Epidermal melanocyte (primary cell): ENCODE data around the gene LAMB4.

Experiments used
- DNase-seq: peaks from one replicate; pipeline ENCODE4 v3.0.0; 2011; ENCODE audit warnings: low spot score; ENCODE audit not compliant: insufficient read length

The LAMB4 gene

DNA sequence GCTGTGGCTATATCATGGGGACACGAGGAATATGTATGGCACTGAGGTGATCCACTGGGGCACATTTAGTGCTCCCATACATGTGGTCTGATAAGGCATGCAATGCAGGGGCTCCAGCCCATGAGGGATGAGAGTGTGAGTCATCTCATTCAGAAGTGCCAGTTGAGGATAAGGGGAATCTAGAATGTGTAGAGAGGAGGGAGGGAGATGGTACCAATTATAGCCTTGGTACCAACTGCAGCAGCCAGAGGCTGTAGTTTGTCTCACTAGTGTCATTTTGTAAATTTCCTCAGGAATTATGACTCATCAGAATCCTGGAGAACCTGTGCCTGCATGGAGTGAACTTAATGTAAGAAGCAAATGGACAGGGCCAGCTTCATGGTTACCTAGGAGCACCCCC, 46.2 kb downstream of the LAMB4 start:
- no peak for DNase-seq

DNA sequence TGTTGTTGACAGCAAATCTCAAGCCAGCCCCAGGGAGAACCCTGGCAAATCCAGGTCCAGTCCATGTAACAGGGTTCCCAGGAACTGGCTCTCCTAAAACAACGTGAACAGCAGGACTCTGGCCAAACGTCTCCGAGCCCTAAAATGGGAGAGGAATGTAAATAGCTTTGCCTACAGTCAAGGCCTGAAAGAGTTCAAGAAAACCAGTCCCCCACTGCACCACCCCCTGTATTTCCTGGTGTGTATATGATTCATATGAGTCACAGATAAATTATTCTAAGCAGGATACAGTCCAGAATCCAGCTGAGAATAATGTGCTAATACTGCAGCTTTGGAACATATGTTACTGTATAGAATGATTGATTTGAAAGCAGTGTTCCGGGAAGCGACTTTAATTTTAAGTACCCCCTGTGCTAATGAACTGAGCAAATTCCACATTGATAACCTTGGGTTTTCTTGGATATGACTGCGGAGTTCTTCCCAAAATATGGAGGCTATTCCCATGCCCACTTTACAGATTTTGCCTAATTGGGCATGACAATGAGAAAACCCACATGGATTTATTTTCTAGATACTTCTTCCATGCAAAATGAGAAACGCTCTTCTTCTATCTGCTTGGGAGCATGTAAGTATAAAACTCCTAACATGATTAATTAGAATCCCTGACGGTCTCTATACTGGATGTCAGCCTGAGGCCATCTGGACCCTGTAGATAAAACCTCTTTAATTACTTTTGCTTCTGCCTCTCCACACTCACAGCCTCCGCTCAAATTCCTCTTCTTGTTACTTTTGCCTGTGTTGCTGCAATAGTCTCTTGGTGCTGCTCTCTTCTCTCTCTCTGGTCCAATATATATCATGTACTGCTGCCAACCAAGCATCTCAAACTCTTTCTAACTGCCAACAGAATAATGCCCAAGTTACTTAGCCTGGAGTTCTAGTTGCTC, 50.2 kb downstream of the LAMB4 start:
- no peak for DNase-seq

DNA sequence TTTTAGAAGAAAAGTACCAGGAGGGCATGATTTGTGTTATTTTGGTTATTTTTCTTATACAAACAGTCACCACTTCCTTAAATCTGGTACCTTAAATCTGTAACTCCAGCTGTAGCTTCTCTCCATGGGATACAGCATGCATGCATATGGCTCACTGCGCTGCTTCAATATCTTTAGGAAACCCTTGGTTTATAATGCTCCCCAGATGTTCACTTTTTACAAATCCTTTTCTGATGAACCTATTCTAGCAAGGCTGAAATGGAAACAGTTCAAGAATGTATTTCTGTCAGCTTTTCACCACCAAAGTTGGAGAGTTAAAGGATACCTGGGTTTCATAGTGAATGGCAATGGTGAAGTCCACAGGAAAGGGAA, 50.9 kb downstream of the LAMB4 start:
- no peak for DNase-seq

DNA sequence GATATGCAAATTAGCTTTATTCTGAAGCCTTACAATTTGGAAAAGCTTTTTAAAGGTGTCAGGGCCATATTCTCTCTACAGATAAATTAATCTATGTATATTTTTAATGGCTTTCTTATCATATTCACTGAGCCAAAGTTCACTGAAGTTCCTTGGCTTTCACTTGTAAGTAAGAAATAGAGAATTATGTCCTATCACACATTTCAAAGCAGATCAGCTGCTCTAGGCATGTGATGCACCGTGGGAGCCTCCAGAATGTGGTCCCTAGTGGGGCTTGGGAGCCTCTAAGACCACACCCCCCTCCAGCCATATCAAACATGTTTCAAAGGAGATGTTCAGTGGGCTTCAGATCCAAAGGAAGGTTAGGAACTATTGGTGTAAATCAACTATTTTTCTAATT, 51.5 kb downstream of the LAMB4 start:
- no peak for DNase-seq

DNA sequence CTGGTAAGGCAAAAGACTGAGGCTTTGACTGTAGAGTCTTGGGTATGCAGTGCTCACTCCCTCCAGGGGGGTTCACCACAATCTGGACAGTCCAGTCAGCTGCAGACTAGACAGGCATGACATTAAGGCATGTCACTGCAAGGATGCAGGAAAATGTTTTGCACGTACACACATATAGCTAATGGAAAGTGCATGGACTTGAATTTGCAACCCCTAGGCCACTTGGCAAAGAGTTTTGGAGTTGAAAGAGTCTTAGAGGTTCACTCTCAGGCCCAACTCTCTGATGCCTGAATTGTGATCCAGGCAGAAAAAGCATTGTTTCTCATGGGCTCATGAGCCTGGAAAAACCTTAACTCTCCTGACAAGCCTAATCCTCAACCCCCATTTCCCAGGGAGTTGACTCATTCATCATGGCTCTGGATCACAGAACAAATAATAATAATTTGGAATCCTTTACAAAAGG, 51.9 kb downstream of the LAMB4 start:
- no peak for DNase-seq

DNA sequence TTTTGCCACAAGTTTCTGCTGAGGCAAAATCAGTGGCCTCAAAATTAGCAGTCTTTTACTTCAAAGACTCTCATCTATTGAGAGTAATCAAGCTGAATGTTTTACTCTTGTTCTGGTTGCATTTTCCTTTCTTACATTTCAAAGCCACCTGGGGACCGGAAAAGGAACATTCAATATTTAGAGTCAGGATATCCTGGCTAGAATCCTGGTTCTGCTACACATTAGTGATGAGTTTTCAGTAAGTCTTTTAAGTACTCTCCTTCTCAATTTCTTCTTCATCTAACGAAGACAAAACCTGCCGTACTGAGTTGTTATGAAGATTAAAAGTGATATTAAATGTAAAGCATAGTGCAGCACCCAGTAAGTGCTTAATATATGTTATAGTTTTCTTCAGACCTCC, 52.5 kb downstream of the LAMB4 start:
- no peak for DNase-seq

DNA sequence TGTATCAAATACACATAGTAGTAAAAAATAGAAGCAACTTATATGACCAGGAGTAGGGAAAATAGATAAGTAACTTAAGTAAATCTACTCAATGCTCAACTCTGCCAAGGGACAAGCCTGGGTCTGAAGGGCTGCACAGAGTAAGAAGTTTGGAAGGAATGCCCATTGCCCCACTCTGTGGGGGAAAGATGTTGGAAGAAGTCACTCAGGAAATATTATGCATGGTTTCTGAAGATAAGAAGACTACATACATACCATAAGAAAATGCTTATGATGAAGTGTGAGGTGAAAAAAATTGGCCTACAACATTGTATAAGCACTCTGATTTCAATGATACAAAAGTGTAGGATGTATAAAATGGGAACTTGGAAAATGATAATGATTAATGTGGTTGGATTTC, 54.0 kb downstream of the LAMB4 start:
- DNase-seq: no peak

DNA sequence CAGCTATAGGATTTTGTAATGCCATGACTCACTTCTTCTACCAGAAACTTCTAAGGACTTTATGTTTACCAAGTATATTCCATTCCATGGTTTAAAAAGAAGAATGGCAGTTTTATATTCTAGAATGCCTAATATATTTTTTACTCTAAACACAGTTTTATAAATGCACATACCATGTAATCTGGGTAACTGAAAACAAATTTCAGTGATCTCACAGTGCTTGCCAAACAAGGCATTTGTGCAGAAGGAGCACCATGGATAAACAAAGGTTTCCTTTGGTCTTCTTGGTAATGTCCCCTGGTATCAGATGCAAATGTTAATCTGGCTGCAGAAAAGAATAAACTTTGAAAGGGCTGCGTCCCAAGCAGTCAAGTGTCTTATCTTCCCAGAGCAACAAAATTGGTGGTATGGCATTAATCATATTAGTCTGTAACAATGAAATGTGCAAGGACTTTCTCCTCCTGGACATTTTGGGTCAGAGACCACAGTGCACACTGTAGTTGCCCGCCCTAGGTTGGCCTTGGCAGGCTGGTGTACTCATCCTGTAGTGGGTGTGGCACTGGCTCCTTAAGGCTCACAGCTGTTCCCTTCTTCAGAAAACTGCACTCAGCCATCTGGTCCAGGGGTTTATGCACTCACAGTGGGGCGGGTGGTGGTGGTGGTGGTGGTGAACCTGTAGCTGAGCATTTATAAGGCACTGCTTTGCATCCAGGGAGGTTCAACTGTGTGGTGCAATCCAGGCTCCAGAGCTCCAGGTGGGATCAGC, 56.7 kb downstream of the LAMB4 start:
- no peak for DNase-seq

DNA sequence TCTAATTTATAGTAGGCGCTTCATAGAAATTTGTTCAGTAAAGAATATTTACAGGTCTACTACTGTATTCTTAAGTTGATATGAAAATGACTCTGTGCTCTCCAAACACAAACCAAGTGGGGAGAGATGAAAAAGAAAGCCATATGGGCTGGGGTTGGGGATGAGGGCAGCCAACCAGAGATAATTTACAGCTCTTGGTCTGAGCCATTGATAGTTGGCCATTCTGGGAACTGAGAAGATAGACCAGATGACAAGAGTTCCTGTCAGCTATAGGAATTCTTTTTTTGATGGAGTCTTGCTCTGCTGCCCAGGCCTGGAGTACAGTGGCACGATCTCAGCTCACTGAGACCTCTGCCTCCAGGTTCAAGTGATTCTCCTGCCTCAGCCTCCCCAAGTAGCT, 57.4 kb downstream of the LAMB4 start:
- no peak for DNase-seq

DNA sequence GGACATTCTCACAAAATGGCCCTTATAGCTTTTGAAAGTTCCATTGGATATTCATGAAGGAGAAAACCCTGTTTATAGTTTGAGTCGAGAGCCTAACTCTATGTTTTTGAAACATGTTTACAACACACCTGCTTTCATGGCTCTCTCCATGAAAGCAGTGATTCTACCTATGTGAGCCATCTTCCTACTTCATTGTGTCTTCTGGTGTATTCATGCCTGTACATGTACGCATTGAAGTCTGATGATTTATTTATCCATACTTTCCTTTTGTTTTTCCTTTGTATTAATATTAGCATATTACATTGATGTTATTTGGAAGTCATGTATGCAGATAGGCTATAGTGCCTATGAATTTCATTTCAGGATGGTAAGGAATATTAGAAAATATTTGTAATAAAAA, 58.0 kb downstream of the LAMB4 start:
- no peak for DNase-seq

DNA sequence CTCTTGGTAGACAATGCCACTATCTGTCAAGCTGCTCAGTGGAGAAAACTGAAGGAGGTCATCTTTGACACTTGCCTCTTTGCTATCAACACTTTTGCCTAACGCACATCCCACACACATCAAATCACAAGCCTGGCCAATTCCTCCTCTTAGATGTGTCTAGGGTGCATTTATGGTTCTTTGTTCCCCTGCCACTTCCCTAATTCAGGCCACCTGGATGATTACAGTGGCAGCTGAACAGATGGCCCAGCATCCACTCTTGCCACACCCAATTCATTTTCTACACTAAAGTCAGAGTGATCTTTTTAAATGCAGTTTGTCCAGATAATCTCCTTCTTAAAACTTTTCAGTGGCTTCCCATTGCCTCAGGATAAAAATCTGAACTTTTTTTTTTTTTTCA, 58.6 kb downstream of the LAMB4 start:
- no peak for DNase-seq

DNA sequence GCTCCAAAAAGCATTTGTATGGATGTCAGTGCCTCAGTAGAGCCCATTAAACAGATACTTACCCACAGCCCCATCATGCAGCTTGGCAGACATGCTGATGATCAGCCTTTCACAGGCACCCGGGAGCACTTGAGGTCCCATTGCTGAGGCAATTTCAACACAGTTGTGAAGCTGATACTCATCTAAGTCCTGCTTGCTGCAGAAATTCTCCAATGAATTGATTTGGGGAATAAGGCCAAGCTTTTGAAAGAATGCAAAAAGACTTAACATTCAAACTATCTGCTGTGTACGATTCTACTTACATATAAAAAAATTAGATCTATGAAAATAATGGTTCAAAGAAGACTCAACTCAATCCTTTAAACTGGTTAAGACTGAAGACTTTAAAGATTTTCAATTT, 60.5 kb downstream of the LAMB4 start:
- DNase-seq: no peak

DNA sequence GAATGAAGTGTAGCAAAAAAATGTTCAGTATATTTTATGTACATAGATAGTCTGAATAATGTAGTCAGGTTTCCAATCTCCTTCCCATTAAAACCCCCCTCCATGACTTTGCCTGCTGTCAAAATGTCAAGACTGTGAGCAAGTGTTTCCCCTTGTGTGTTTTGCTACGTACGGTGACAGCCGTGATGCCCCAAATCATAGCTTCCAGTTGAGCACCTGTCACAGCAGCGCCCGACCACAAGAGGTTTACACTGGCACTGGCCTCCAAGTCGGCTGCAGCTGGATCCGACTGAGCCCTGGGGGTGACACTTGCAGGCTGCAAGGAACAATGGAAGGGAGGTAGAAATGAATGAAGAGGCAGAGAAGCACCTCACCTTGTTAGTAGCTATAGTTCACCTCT, 62.3 kb downstream of the LAMB4 start:
- DNase-seq: no peak

DNA sequence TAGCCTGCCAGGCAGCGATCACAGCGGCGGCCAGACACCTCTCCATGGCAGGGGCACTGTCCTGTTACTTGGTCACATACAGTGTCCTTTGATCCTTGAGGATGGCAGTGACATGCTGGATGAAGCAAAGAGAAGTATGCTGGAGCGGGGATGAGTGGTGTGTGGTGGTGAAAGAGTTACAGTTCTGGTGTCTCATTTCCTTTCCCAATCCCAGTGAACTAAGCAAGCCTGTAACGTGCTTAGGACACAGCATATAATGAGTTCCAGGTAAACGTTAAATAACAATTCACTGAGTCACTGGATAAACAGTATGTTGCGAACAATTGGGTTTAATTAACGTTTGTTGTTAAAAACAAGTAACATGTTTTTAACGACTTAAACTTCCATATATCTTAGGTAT, 63.7 kb downstream of the LAMB4 start:
- no peak for DNase-seq

DNA sequence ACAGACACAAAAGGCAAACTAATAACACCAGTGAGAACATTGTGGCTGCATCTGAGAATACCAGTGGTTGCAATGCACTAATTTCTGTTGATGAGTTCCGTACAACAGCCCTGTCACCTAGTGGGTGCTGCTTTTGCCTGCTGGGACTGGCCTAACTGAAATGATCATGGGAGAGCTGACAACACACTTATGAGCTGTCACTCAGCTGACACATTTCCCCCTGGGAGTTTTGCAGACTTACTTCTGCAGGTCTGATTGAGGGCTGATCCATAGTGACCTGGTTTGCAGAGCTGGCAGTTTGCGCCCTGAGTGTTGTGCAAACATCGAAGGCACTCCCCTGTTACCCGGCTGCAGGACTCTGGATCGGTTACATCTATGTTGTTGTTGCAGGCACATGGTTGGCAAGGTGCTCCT, 66.6 kb downstream of the LAMB4 start:
- no peak for DNase-seq

DNA sequence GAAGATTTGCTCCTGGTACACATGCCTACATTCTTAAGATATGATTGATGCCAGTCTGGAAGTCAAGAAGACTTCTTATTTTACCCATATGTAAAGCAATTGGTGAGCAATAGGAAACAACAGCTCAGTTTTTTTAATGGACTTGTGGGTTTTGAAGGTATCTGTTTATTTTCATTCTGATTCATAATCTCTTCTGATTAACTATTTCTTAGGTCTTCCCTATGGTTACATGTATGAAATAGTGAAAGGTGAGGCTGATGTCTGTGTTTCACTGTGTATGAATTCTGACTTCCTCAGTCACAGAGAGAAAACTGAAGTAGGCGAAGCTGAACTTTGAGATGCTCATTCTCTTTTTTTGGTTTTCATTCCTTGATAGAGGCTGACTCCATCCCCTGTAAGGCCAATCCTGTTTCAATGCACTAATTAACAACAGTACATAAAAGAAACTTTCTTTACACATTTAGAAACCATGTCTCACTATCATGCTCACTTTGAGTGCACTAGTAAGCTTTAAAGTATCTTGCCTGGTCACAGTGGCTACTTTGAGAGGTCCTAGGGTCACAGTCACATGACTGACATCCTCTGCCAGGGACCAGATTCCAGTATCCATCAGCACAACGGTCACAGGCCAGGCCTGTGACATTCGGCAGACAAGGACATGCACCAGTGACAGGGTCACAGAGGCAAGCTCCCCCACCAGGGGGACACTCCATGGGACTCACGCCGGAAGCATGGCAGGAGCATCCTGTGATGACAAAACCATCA, 67.7 kb downstream of the LAMB4 start:
- no peak for DNase-seq

DNA sequence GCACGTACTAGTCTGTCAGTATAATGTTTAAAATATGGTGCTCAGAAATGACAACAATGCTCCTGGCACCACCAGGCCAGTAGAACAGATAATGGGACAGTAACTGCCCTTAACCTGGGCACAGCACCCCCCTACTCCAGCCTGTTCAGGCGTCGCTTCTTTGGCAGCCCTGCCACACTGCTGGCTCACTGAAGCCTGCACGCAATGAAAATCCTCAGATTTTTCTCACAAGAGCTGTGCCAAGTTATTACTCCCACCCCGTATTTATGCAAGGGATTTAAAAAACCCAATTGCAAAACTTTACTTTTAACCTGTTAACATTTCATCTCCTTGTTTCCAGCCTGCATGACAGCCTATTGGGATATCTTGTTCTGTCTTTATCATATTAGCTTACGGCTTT, 70.6 kb downstream of the LAMB4 start:
- no peak for DNase-seq

DNA sequence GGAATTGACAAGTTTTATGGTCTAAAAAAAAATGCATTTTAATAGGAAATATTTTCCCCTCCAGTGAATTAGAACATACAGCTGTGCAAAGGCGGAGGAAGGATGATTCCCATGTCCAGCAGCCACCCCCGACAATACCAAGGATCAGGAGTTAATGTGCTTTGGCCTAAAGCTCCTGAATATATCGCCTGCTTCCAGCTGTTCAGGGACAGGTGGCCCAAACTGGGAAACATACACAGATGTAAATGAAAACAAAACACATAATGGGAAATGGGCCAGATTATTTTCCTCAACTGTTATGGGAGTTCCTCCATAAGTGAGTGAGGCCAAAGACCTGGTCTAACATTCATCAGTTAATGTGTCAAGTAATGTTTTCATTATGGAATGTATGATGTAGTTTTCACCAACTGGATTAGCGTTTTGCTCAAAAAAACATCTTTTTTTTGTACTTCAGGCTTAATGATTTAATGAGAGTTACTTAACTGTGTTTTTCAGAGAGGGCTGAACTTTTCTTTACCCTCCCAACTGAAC, 72.1 kb downstream of the LAMB4 start:
- no peak for DNase-seq

DNA sequence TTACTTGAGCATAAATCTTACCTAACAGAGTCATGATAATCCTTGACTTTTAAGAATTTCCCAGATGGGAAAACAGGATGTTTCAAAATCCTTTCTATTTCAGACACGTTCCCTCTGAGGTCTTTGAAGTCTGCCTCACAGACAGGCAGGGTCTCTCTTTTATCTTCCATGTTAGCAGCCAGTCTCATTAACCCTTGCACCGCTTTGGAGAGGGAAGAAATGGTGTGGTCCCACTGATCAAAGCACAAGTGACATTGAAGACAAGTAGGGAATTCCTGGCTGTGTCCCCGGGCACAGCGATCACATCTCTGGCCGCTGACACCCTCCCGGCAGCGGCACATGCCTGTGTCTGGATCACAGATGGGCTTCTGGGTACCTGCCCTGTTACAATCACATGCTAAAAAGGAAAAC, 74.5 kb downstream of the LAMB4 start:
- no peak for DNase-seq

DNA sequence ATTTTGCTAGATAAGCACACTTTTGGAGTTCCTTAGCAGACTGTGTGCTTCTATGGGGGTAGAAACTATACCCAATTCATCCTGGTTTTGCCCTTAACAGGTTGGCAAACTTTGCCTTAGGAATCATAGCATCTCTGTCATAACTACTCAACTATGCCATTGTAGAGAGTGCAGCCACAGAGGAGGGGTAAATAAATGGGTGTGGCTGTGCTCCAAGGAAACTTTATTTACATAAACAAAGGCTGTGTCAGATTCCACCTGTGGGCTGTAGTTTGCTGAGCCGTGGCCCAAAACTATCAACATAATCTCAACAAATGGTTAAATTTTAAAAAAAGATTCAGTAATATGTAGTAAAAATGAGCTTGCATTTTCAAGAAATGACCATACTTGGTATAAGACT, 75.6 kb downstream of the LAMB4 start:
- no peak for DNase-seq

DNA sequence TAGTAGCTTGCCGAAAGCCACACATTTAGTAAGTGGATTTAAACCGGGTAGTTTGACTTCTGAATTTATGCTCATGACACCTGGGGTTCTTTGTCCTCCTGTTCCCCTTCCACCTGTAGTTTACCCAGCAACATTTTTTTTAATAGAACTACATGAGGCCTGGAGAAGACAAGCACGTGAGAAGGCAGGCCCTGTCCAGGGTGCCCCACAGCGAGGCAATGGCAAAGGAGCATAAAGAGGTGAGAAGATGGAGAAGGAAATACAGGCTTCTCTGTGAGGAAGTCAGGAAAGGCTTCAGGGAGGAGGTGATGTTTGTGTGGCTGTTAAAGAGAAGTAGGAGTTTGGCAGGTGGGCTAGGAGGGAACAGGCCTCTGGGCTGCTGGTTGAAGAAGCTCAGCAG, 76.9 kb downstream of the LAMB4 start:
- DNase-seq: no peak

DNA sequence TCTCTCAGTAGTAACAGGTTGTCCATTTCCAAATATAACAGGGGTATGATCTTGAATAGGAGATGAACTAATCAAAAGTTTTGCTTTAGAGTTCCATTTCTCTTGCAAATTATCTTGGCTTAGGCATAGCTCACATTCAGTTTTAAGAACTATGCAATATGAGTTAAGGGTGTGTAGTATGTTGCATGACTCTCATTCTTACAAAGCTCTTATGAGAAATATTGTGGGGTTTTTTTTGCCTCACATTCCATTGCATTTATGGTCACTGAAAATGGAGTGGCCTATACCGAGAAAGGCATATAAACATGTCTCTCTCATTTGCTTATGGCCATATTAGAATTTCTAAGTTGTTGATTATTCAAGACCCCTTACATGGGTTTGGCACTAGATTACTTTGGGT, 78.7 kb downstream of the LAMB4 start:
- no peak for DNase-seq
